Stomach (tissue), 9 donors: Measurements from ENCODE around the gene ASTN2. TPM values are rescaled to one million over a fixed set of nuclear protein-coding genes. Genes with fewer than 3 reads are reported as not detected.
A peak's percentile ranks its signal among the peaks of the same experiment; 100 is the strongest.

Experiments used
- DNase-seq, 2 donors: peaks; one replicate each; pipeline versions ENCODE4 v3.0.0 to v3.0.0-alpha.2; 2013 to 2019
- H3K27ac ChIP-seq, 5 donors: fragments of 200-600 bp in 4 of 5; sonication (generic) in 4 of 5; one replicate each; pipeline ENCODE4 v1.5.1; 2013 to 2019; ENCODE audit warnings: mild to moderate bottlenecking in 1 of 5, moderate library complexity in 1 of 5
- H3K27me3 ChIP-seq, 3 donors: fragments of 200-600 bp; sonication (generic); one replicate each; pipeline ENCODE4 v1.5.1; 2017 to 2019; ENCODE audit warnings: mixed run types in 1 of 3
- H3K36me3 ChIP-seq, 4 donors: fragments of 200-600 bp; sonication (generic); 1 replicate in 3 of 4; 2 replicates in 1 of 4; pipeline ENCODE4 v1.5.1; 2016 to 2019
- H3K4me1 ChIP-seq, 4 donors: fragments of 200-600 bp; sonication (generic); one replicate each; pipeline ENCODE4 v1.5.1; 2016 to 2019
- H3K4me3 ChIP-seq, 4 donors: fragments of 200-600 bp; sonication (generic) in 3 of 4; one replicate each; pipeline ENCODE4 v1.5.1; 2016 to 2019; ENCODE audit warnings: mild to moderate bottlenecking in 1 of 4
- H3K9me3 ChIP-seq, 4 donors: fragments of 200-600 bp; sonication (generic); one replicate each; pipeline ENCODE4 v1.5.1; 2016 to 2019
- CTCF ChIP-seq, 7 experiments: fragments of 450-650 bp in 4 of 7; fragments of 200-600 bp in 3 of 7; sonication (generic) in 3 of 7; IDR thresholded peaks; one replicate each; pipeline ENCODE4 v1.5.1; 2016 to 2019; ENCODE audit warnings: antibody characterized with exemption in 7 of 7, control low read depth in 2 of 7, mild to moderate bottlenecking in 1 of 7
- EP300 ChIP-seq: sonication (generic); formaldehyde crosslinking; IDR thresholded peaks from one replicate; pipeline ENCODE4 v1.6.1; 2017; ENCODE audit warnings: antibody characterized with exemption
- POLR2A ChIP-seq, 4 donors: fragments of 450-650 bp; IDR thresholded peaks; one replicate each; pipeline ENCODE4 v1.6.1; 2016; ENCODE audit warnings: antibody characterized with exemption in 4 of 4, control low read depth in 2 of 4, mild to moderate bottlenecking in 1 of 4, moderate library complexity in 1 of 4
- POLR2AphosphoS5 ChIP-seq, 3 donors: sonication (generic); formaldehyde crosslinking; IDR thresholded peaks; one replicate each; pipeline ENCODE4 v1.6.1; 2016; ENCODE audit warnings: antibody characterized with exemption in 3 of 3
- WGBS, 5 donors: extraction: QIAGEN DNeasy Blood & Tissue Kit in 3 of 5; methylation state at CpG; one replicate each; pipeline versions ENCODE4 v1.1.5 to v1.1.7; 2013 to 2018; 5-methylcytosine and 5-hydroxymethylcytosine counted together
- intact Hi-C: fragments of 100-400 bp; cut with DNase I; formaldehyde crosslinking; loops from one replicate; pipeline ENCODE4 v1.15.1; 2023; ENCODE audit warnings: low total_unique reads
- polyA plus RNA-seq, 3 donors: library from polyadenylated mRNA; stranded (reverse); fragments of 200-250 nt; gene quantifications; one replicate each; pipeline ENCODE4 v1.2.3, GENCODE V29; 2013
- total RNA-seq, 5 donors: library from RNA; depleted of rRNA; stranded (reverse); fragments of >200 nt; gene quantifications; one replicate each; pipeline versions ENCODE4 v1.1.0 to v1.2.3, GENCODE V29; 2014 to 2016
- donor health status: healthy with polysubstance abuse.
- donor health status: Bipolar disorder and iron deficiency.
- donor health status: healthy.

Gene ASTN2
- total and polyA plus RNA-seq, 8 donors, result 2.1 to 22.3 (median 4.2) TPM; not detected in 1

- Histone ChIP-seq H3K4me1 (peaks cover 21 to 24% (median 22%) of the 10 kb centered on the region in 4 donors), H3K36me3 (no peaks in the 10 kb centered on the region), H3K27me3 (peaks cover 2 to 74% (median 36%) of the 10 kb centered on the region in 3 donors), H3K4me3 (no peak overlapping the region), H3K27ac (no peak overlapping the region), H3K9me3 (no peaks in the 10 kb centered on the region)
- TF ChIP-seq POLR2A (IDR thresholded peaks at IDR 0.05) (no peak), POLR2AphosphoS5 (IDR thresholded peaks at IDR 0.05) (no peak), CTCF (IDR thresholded peaks at IDR 0.05) (no peak), EP300 (no peak)
- 87 to 100% (median 95%) methylated on average over 1 of the region's 1 CpG for WGBS, 5 donors
- intact Hi-C loops, result no loop called here
- no peak for DNase-seq
Measured at GRCh38 chr9:117418111-117418510, 3.3 kb upstream of the ASTN2 start.

- peaks cover 23 to 36% (median 34%) of the 10 kb centered on the region in 4 donors for H3K4me1 ChIP-seq
- H3K36me3 ChIP-seq, result no peaks in the 10 kb centered on the region
- intact Hi-C loops, result no loop called here
- H3K9me3 ChIP-seq, result no peaks in the 10 kb centered on the region
- H3K4me3 ChIP-seq, result no peak overlapping the region
- DNase-seq, result no peak
- TF ChIP-seq POLR2A (IDR thresholded peaks at IDR 0.05), result no peak
- no peak for TF ChIP-seq EP300
- no peak for TF ChIP-seq POLR2AphosphoS5 (IDR thresholded peaks at IDR 0.05)
- no peak for TF ChIP-seq CTCF (IDR thresholded peaks at IDR 0.05)
- WGBS, 5 donors, result 87 to 98% (median 93%) methylated on average over 2 of the region's 2 CpGs
- H3K27me3 ChIP-seq, result peaks cover 9 to 87% (median 48%) of the 10 kb centered on the region in 3 donors
- no peak overlapping the region for H3K27ac ChIP-seq
Measured at GRCh38 chr9:117416856-117417255, 2.0 kb upstream of the ASTN2 start.

- Histone ChIP-seq H3K27ac (peak overlapping the region in 1 of 5 donors; percentile 7), H3K27me3 (peaks cover 9 to 92% (median 49%) of the 10 kb centered on the region in 3 donors), H3K4me1 (peaks cover 23 to 38% (median 37%) of the 10 kb centered on the region in 4 donors), H3K36me3 (no peaks in the 10 kb centered on the region), H3K4me3 (peak overlapping the region; percentile 49 to 65 (median 53)), H3K9me3 (no peaks in the 10 kb centered on the region)
- peak in 1 of 2 donors; percentile 24 for DNase-seq
- intact Hi-C loops, result no loop called here
- no peak for TF ChIP-seq POLR2A (IDR thresholded peaks at IDR 0.05)
- TF ChIP-seq EP300, result no peak
- TF ChIP-seq CTCF (IDR thresholded peaks at IDR 0.05), result no peak
- TF ChIP-seq POLR2AphosphoS5 (IDR thresholded peaks at IDR 0.05), result no peak
- WGBS, 5 donors, result 6 to 9% (median 7%) methylated on average over 13 of the region's 13 CpGs
Measured at GRCh38 chr9:117415358-117415914, 579 bp upstream of the ASTN2 start.

- peaks cover 9 to 81% (median 49%) of the 10 kb centered on the region in 3 donors for H3K27me3 ChIP-seq
- WGBS, 5 donors, result 1 to 3% (median 1%) methylated on average over 21 to 77 of the region's 77 CpGs
- peak; percentile 37 to 61 for DNase-seq
- no peaks in the 10 kb centered on the region for H3K36me3 ChIP-seq
- no peaks in the 10 kb centered on the region for H3K9me3 ChIP-seq
- intact Hi-C loops, result no loop called here
- peaks cover 23 to 38% (median 37%) of the 10 kb centered on the region in 4 donors for H3K4me1 ChIP-seq
- peak overlapping the region in 2 of 5 donors; percentile 1 to 7 for H3K27ac ChIP-seq
- TF ChIP-seq POLR2AphosphoS5 (IDR thresholded peaks at IDR 0.05) (no peak), EP300 (no peak), POLR2A (IDR thresholded peaks at IDR 0.05) (no peak), CTCF (IDR thresholded peaks at IDR 0.05) (no peak)
- peak overlapping the region; percentile 49 to 65 (median 53) for H3K4me3 ChIP-seq
Measured at GRCh38 chr9:117414220-117414905, 494 bp downstream of the ASTN2 start.
